HepG2 (cell line): ENCODE measurements around the gene MYO5B.

Experiments used
- GTF2F1 ChIP-seq: fragments of 150-350 bp; IDR thresholded peaks from 2 replicates; pipeline ENCODE4 v1.6.1; 2014; ENCODE audit warnings: low read length
- PLRG1 ChIP-seq: fragments of 450-650 bp; conservative IDR thresholded peaks from 2 replicates; pipeline ENCODE4 v1.6.1; 2016
- POLR2A ChIP-seq, 2 experiments: IDR thresholded peaks; 2 replicates each; pipeline ENCODE4 v1.6.1; 2011; ENCODE audit warnings: low read depth in 2 of 2, low read length in 2 of 2, mild to moderate bottlenecking in 1 of 2, moderate library complexity in 1 of 2; ENCODE audit not compliant: insufficient read depth in 1 of 2
- TF ChIP-seq, protein P1 (sequence below), 2 experiments: IDR thresholded peaks; 2 replicates each; pipeline ENCODE4 v1.6.1; 2011 to 2012; ENCODE audit warnings: low read length in 2 of 2, borderline replicate concordance in 1 of 2, low read depth in 1 of 2, mild to moderate bottlenecking in 1 of 2, moderate library complexity in 1 of 2

DNA sequence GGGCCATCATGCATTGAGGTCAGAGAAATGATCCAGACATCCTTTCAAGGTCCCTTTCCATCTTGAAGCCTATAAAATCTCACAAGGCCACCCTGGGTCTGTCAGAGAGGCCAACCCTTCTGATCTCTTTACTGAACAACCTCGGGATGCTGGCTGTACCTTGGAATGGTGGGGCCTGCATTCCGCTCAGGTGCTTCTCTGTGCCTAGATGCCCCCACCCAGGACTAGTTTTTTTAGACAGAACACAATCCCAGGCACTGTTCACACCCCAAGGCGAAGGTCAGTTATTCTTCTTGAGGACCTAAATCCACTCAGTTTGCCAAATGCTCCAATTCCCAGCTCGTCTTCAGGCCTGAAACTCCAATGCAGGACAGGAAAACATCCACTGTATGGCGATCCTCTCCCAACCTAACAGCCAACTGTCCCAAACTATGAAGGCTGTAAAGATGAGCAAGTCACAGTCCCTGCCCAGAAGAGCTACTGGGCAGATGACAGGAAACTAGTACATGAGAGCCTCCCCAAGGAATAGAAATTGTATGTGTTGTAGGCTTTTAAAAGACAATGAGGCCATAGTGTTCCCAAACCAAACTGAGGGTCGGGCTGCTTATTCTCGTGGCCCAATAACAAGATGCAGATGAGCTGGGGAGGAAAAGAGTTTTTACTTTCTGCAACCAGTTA lies 227.2 kb downstream of the MYO5B start:
- TF ChIP-seq POLR2A (IDR thresholded peaks at IDR 0.05; ENCODE audit: insufficient read depth in 1 of 2, low read depth in 2 of 2, low read length in 2 of 2): no peak
- no peak for TF ChIP-seq PLRG1
- TF ChIP-seq, protein P1, sequence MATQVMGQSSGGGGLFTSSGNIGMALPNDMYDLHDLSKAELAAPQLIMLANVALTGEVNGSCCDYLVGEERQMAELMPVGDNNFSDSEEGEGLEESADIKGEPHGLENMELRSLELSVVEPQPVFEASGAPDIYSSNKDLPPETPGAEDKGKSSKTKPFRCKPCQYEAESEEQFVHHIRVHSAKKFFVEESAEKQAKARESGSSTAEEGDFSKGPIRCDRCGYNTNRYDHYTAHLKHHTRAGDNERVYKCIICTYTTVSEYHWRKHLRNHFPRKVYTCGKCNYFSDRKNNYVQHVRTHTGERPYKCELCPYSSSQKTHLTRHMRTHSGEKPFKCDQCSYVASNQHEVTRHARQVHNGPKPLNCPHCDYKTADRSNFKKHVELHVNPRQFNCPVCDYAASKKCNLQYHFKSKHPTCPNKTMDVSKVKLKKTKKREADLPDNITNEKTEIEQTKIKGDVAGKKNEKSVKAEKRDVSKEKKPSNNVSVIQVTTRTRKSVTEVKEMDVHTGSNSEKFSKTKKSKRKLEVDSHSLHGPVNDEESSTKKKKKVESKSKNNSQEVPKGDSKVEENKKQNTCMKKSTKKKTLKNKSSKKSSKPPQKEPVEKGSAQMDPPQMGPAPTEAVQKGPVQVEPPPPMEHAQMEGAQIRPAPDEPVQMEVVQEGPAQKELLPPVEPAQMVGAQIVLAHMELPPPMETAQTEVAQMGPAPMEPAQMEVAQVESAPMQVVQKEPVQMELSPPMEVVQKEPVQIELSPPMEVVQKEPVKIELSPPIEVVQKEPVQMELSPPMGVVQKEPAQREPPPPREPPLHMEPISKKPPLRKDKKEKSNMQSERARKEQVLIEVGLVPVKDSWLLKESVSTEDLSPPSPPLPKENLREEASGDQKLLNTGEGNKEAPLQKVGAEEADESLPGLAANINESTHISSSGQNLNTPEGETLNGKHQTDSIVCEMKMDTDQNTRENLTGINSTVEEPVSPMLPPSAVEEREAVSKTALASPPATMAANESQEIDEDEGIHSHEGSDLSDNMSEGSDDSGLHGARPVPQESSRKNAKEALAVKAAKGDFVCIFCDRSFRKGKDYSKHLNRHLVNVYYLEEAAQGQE (IDR thresholded peaks at IDR 0.05; ENCODE audit: borderline replicate concordance in 1 of 2, low read depth in 1 of 2, low read length in 2 of 2): no peak
- TF ChIP-seq GTF2F1: no peak
